HG02981 (cell line): ENCODE results near the gene OSBPL3.

ENCODE experiments used
- ATAC-seq: cut with Tn5 transposase; IDR thresholded peaks from one replicate; pipeline ENCODE4 v1.9.1; 2021; ENCODE audit warnings: mild to moderate bottlenecking, moderate library complexity; ENCODE audit not compliant: unreplicated experiment

The OSBPL3 gene

DNA sequence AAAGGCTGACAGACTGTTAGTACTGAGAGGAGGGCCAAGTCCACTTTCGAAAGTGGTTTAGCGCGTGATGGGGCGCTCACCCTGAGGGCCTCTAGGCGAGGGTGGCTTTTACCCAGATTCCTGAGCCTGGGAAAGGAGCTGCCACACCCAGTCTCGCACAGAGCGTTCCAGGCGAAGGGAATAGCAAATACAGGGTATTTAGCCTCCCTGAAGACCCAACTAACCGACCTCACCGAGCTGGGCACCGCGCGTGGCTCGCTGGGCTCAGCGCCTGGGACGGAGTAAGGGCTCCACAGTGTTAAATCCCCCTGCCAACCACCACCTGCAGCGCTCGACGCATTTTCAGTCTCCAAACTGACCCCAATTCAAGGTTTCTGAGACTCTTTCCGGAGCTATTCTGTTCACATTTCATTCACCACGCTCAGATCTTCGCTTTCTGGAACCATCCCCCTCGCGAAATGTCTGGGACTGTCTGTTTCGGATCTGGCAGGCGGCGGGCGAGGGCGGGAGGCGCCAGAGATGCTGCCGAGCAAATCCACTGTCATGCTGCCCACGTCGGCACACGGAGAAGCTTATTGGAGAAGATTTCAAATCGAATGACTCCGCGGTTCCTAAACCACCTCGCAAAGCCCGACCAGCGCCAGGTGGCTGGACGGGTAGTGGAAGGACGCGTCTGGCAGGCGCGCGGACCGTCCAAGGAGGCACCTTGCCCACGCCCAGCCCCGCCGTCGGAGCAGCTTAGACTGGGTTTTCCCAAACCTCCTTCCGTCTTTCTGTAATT is 1.4 kb upstream of the OSBPL3 start:
- ATAC-seq: no peak

GRCh38 chr7:24980534-24981170 is 674 bp upstream of the OSBPL3 start:
- ATAC-seq: peak; percentile 17

DNA sequence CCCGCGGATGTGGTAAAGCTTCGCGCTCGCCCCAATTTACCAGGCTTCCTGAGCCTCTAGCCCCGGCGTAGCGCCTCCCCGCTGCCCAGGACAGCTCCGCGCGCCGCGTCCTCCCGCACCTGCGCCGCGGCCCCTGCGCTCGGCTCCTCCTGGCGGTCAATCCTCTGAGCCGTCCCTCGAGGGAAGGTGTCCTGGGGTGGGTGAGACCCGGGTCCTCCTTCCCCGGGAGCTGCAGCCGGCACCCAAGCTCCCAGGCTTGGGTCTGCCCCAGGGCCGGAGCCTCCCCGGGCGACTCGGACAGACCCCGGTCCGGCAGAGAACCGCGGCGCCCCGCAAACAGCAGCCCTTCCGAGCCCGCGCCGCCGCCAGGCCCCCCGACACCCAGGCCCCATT is 512 bp downstream of the OSBPL3 start:
- ATAC-seq: peak; percentile 39

DNA sequence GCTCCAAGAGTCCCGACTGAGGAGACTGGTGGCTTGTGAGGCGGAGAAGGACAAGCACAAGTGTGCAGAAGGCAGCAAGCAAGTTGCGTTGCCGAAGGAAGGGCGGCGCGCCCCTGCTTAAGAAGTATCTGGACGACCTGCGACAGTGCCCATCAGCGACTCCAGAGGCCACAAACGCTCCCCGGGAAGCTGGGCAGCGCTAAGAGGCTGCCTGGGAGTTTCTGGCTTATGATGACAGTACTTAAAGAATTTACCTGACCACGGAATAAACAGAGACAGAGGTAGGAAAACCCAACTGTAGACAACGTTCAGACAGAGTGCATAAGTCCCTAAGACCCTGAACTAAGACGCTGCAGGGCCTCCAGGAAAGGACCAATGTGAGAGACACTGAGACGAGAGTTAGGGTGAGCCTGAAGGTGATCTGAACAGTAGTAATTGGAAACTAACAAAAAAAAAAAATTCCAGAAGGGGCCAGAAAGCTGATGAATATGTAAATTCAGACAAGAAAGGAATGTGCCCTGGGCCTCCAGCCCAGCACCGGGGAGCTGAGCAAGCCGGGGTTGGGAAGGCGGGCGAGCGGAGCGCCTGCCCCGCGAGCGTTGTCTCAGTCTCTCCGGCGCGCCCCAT is 1.0 kb downstream of the OSBPL3 start:
- ATAC-seq: no peak

GRCh38 chr7:24975644-24976260 is 4.2 kb downstream of the OSBPL3 start:
- ATAC-seq: no peak

DNA sequence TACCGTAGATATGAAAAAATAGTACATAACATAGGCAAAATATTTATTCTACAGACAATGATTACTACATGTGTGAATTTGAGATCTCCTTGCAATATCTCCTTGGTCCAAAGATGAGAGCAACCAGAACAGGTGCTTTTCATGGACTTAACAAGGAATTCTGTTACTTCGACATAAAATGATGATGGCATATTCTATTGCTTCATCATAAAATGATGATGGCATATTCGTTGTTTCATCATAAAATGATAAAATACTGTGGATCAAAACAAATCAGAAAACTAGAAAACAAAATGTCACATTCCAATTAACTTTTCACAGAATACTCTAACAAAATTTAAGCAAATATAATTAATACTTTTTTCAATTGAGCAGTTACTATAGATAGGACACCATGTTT is 4.8 kb downstream of the OSBPL3 start:
- no peak for ATAC-seq

DNA sequence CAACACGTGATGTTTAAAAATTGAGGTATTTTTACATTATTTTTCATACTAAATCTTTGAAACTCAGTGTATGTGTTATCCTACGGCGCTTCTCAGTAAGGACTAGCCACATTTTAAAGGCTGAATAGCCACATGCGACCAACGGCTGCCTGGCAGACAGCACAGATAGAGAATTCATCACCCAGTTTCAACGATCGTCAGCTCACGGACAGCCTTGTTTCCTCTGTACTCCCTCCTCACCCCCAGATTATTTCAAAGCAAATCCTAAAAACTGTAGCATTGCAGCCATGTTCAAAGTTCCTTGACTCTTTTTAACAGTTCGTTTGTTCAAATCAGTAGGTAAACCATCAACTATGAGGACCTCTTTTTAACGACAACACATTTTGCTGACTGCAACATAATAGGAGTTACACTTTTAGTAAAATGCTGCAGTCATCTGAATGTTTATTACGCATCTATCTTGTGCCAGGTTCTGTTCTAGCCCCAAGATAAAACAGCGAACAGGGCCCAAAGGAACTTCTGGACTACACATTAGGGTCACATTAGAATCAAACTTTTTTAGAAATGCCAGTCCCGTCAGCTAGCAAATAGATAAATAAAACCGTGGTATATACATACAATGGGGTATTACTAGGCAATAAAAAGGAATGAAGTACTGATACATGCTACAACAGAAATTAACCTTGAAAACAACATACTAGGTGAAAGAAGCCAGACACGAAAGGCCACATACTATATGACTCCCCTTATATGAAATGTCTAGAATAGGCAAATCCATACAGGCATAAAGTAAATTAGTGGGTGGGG is 5.7 kb downstream of the OSBPL3 start:
- ATAC-seq: no peak

DNA sequence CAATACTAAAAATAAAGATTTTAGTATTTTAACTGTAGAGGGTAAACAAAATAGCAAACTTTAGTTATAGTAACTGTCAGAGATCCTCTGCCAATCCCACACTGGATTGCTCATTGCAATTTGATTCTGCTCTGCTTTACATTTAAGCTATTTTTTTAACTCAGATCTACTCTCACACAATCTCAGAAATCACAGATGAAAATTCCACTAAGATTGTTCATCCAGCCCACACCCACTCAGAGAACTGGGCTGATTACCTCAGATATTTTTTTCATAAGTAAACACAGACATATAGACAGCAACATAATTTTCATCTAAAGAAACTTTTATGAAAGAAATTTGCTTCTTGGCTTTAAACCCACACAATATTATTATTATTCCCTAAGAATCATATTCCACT is 7.0 kb downstream of the OSBPL3 start:
- no peak for ATAC-seq

GRCh38 chr7:24972166-24972477 is 7.9 kb downstream of the OSBPL3 start:
- ATAC-seq: no peak

- no peak for ATAC-seq
Observed at GRCh38 chr7:24971333-24972165, 8.4 kb downstream of the OSBPL3 start.

DNA sequence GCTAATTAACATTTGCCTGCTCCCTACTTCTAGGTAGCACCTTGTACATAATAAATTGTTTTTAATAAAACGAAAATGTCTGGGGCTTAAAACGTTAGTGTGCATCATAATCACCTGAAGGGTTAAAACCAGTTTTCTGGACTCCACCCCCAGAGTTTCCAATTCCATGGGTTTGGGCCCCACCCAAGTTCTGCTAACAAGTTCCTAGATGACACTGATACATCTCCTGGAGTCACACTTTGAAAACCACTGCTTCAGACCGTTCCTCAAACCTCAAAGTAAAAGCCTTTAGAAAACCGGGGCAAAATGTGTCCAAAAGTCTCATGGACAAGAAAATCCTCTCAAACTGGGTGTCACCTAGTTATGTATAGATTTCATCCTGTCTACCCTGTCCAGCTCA is 9.3 kb downstream of the OSBPL3 start:
- ATAC-seq: no peak

DNA sequence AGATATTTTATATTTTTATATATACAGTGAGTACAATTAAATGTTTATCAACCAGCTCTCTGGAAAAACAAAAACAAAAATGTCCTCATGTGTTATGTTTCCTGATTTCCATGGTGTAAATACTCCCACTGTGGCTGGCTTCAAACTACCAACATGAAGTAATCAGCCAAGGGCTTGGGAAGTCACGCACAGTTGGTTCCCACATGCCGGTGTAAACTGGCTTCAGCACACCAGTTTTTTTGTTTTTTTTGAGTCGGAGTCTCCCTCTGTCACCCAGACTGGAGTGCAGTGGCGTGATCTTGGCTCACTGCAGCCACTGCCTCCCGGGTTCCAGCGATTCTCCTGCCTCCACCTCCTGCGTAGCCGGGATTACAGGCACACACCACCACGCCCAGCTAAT is 11.8 kb downstream of the OSBPL3 start:
- ATAC-seq: no peak

- no peak for ATAC-seq
Observed at GRCh38 chr7:24967696-24968095, 12.3 kb downstream of the OSBPL3 start.

GRCh38 chr7:24966802-24967201 is 13.2 kb downstream of the OSBPL3 start:
- no peak for ATAC-seq

- ATAC-seq: peak; percentile 72
Observed at GRCh38 chr7:24965831-24966708, 13.9 kb downstream of the OSBPL3 start.

DNA sequence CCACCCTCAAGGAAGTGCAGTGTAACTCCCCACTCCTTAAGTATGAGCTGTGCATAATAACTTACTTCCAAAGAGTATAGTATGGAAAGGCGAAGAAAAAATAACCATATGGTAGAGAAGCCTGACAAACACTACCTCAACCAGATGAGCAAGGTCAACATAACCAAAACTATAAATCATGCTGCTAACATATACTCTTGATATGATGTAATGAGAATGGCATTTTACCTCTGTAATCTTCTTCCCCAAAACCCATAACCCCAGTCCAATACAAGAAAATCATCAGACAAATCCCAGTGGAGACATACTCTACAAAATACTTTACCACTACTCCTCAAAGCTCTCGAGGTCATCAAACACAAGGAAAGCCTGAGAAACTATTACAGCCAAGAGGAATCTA is 15.8 kb downstream of the OSBPL3 start:
- ATAC-seq: no peak

DNA sequence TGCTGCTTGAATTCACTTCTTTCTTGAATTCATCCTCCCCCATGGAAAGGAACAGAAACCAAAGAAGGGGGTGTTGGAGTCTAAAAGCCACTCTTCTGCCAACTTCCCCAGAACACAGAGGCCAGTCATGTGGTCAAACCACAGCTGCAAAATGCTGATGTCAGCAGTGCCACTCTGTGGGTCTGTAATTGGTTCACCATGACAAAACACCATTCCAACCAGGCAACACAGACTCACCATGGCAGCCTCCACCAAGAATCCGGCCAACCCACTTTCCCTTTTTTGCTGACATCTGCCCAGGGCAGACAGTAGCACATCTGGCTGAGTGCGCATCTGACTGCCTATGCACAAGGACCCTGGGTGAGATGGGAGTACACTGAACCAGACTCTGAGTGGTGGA is 16.8 kb downstream of the OSBPL3 start:
- peak; percentile 26 for ATAC-seq

GRCh38 chr7:24962418-24962962 is 17.5 kb downstream of the OSBPL3 start:
- no peak for ATAC-seq
